Lower leg skin (tissue), 3 donors: ENCODE results near the gene PRODH.

ENCODE experiments used
- CTCF ChIP-seq, 3 donors: fragments of 450-650 bp; IDR thresholded peaks; one replicate each; pipeline ENCODE4 v1.5.1; 2016; ENCODE audit warnings: antibody characterized with exemption in 3 of 3, mild to moderate bottlenecking in 3 of 3, moderate library complexity in 2 of 3
- POLR2A ChIP-seq, 2 donors: fragments of 450-650 bp; IDR thresholded peaks; one replicate each; pipeline ENCODE4 v1.6.1; 2016 to 2017; ENCODE audit warnings: antibody characterized with exemption in 2 of 2, mild to moderate bottlenecking in 1 of 2, moderate library complexity in 1 of 2

GRCh38 chr22:18979957-18980356 is 43.9 kb upstream of the PRODH start:
- TF ChIP-seq CTCF (IDR thresholded peaks at IDR 0.05), result no peak
- no peak for TF ChIP-seq POLR2A (IDR thresholded peaks at IDR 0.05)
